Measurements from ENCODE around the gene ATP6V1G1.

ATP6V1G1 gene

GRCh38 chr9:114606068-114606467 lies 18.5 kb downstream of the ATP6V1G1 start:
- Histone ChIP-seq H3K36me3 (ENCODE audit: low read depth) (no peaks in the 10 kb centered on the region), H3K4me1 (ENCODE audit: insufficient read depth, poor library complexity, severe bottlenecking) (peaks cover 8% of the 10 kb centered on the region), H3K4me3 (ENCODE audit: severe bottlenecking) (no peak overlapping the region), H3K9me3 (ENCODE audit: severe bottlenecking) (peaks cover 4% of the 10 kb centered on the region), H3K27me3 (ENCODE audit: insufficient read depth, poor library complexity, severe bottlenecking) (no peaks in the 10 kb centered on the region), H3K27ac (ENCODE audit: poor library complexity, severe bottlenecking) (no peak overlapping the region)
- no peak for ATAC-seq (ENCODE audit: low read depth)
- DNase-seq (ENCODE audit: low spot score) = no peak
- TF ChIP-seq, protein P1, sequence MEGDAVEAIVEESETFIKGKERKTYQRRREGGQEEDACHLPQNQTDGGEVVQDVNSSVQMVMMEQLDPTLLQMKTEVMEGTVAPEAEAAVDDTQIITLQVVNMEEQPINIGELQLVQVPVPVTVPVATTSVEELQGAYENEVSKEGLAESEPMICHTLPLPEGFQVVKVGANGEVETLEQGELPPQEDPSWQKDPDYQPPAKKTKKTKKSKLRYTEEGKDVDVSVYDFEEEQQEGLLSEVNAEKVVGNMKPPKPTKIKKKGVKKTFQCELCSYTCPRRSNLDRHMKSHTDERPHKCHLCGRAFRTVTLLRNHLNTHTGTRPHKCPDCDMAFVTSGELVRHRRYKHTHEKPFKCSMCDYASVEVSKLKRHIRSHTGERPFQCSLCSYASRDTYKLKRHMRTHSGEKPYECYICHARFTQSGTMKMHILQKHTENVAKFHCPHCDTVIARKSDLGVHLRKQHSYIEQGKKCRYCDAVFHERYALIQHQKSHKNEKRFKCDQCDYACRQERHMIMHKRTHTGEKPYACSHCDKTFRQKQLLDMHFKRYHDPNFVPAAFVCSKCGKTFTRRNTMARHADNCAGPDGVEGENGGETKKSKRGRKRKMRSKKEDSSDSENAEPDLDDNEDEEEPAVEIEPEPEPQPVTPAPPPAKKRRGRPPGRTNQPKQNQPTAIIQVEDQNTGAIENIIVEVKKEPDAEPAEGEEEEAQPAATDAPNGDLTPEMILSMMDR (IDR thresholded peaks at IDR 0.05; ENCODE audit: poor library complexity, severe bottlenecking) = no peak

- no peaks in the 10 kb centered on the region for H3K36me3 ChIP-seq (ENCODE audit: low read depth)
- H3K4me3 ChIP-seq (ENCODE audit: severe bottlenecking) = no peak overlapping the region
- H3K9me3 ChIP-seq (ENCODE audit: severe bottlenecking) = peaks cover 4% of the 10 kb centered on the region
- H3K27me3 ChIP-seq (ENCODE audit: insufficient read depth, poor library complexity, severe bottlenecking) = no peaks in the 10 kb centered on the region
- ATAC-seq (ENCODE audit: low read depth) (no peak), DNase-seq (ENCODE audit: low spot score) (no peak)
- H3K27ac ChIP-seq (ENCODE audit: poor library complexity, severe bottlenecking) = no peak overlapping the region
- peaks cover 8% of the 10 kb centered on the region for H3K4me1 ChIP-seq (ENCODE audit: insufficient read depth, poor library complexity, severe bottlenecking)
- TF ChIP-seq, protein P1 (IDR thresholded peaks at IDR 0.05; ENCODE audit: poor library complexity, severe bottlenecking) = no peak
Observed at GRCh38 chr9:114606597-114607207, 19.1 kb downstream of the ATP6V1G1 start.

DNA sequence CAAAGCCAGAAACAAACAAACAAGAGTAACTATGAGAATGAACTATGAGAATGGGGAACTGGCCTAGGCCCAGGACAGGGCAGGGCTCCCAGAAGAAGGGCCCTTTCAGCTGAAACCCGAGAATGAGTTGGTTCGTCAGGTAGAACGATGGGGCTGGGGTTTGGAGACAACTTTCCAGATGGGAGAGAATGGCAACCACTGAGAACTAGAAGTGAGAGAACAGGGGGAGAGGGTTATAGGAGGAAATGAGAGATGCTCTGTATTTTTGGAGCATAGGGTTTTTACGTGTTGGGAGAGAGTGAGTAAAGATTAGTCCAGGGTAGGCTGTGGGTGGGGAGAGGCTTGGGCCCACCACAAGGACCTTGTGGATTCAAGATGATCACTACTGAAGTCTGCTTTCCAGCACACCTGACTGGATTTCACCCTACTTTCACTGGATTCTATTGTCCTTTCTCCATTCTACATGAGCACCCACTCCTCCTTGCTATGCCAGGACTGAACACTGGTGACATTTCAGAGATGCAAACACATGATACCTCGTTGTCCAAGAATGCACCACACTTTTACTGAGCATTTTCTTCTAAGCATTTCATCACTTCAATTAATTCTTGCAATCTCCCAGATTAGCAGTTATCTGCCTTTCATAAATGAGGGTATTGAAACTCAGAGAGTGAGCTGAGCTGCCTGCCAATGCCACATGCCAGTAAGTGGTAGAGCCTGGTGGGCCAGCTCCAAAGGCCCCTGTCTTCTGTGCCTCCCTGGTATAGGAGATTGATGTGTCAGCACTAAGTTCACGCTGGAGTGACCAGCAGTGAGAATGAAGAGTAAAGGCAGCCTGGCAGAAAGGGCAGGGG lies 20.3 kb downstream of the ATP6V1G1 start:
- DNase-seq (ENCODE audit: low spot score) = no peak
- TF ChIP-seq, protein P1 (IDR thresholded peaks at IDR 0.05; ENCODE audit: poor library complexity, severe bottlenecking) = no peak
- Histone ChIP-seq H3K4me1 (ENCODE audit: insufficient read depth, poor library complexity, severe bottlenecking) (peaks cover 15% of the 10 kb centered on the region), H3K27me3 (ENCODE audit: insufficient read depth, poor library complexity, severe bottlenecking) (no peaks in the 10 kb centered on the region), H3K36me3 (ENCODE audit: low read depth) (no peaks in the 10 kb centered on the region), H3K27ac (ENCODE audit: poor library complexity, severe bottlenecking) (no peak overlapping the region), H3K9me3 (ENCODE audit: severe bottlenecking) (no peaks in the 10 kb centered on the region), H3K4me3 (ENCODE audit: severe bottlenecking) (no peak overlapping the region)
- no peak for ATAC-seq (ENCODE audit: low read depth)

DNA sequence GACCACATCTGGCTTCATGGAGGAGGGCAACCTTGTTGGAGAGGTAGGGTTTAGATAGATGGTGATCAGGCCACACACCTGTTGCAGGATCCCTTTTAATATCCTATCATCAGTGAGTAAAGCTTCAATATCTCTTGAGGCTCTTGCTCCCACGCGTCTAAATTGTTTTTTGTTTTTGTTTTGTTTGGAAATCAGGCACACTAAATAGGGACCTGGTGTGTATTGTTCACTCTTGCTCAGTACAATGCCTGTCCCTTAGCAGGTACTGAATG lies 20.9 kb downstream of the ATP6V1G1 start:
- DNase-seq (ENCODE audit: low spot score) (no peak), ATAC-seq (ENCODE audit: low read depth) (no peak)
- Histone ChIP-seq H3K4me1 (ENCODE audit: insufficient read depth, poor library complexity, severe bottlenecking) (peaks cover 11% of the 10 kb centered on the region), H3K9me3 (ENCODE audit: severe bottlenecking) (no peaks in the 10 kb centered on the region), H3K27ac (ENCODE audit: poor library complexity, severe bottlenecking) (no peak overlapping the region), H3K27me3 (ENCODE audit: insufficient read depth, poor library complexity, severe bottlenecking) (no peaks in the 10 kb centered on the region), H3K4me3 (ENCODE audit: severe bottlenecking) (no peak overlapping the region), H3K36me3 (ENCODE audit: low read depth) (no peaks in the 10 kb centered on the region)
- TF ChIP-seq, protein P1 (IDR thresholded peaks at IDR 0.05; ENCODE audit: poor library complexity, severe bottlenecking) = no peak

All from RWPE2 (cell line).